ENCODE results near the gene EXOC1L. TPM values are rescaled to one million over a fixed set of nuclear protein-coding genes. Genes with fewer than 3 reads are reported as not detected.
A peak's percentile ranks its signal among the peaks of the same experiment; 100 is the strongest.

The EXOC1L gene
- total RNA-seq (not detected), polyA plus RNA-seq (not detected)

GRCh38 chr4:55819634-55820033 lies at the start of gene EXOC1L:
TSS of gene EXOC1L (plus strand) at chr4:55819790. CDS start at chr4:55820027, 237 bp downstream.
- intact Hi-C loops (cut with DNase I): no loop called here
- FAIRE-seq: no peak
- ATAC-seq: peak in 1 of 4 donors; percentile 29
- Histone ChIP-seq H3K27ac (no peak within 1 kb of the TSS), H3K9me3 (no peaks in the 10 kb centered on the region), H3K36me3 (no peaks in the 10 kb centered on the region), H3K4me3 (no peak within 1 kb of the TSS), H3K27me3 (peaks cover 0 to 5% (median 2%) of the 10 kb centered on the region in 4 donors), H3K4me1 (no peaks in the 10 kb centered on the region)
- no peak for TF ChIP-seq CTCF (IDR thresholded peaks at IDR 0.05)
- DNase-seq: peak in 1 of 6 donors; percentile 54
- WGBS, 2 donors: 6% methylated on average over 13 of the region's 13 CpGs

- FAIRE-seq: no peak
- 41 to 52% methylated on average over 3 of the region's 3 CpGs for WGBS, 2 donors
Measured at GRCh38 chr4:55770662-55771061, 48.9 kb upstream of the EXOC1L start.

GRCh38 chr4:55781341-55781740 lies 38.2 kb upstream of the EXOC1L start:
- Histone ChIP-seq H3K27me3 (no peaks in the 10 kb centered on the region), H3K4me3 (no peak overlapping the region), H3K9me3 (no peaks in the 10 kb centered on the region), H3K4me1 (no peaks in the 10 kb centered on the region), H3K27ac (no peak overlapping the region), H3K36me3 (no peaks in the 10 kb centered on the region)
- TF ChIP-seq CTCF (IDR thresholded peaks at IDR 0.05): no peak
- FAIRE-seq (no peak), DNase-seq (no peak), ATAC-seq (no peak)
- intact Hi-C loops (cut with DNase I): no loop called here
- 65 to 66% methylated on average over 2 of the region's 2 CpGs for WGBS, 2 donors

More at GRCh38 chr4:55770662-55771061, 48.9 kb upstream of the EXOC1L start:
- ATAC-seq (no peak), DNase-seq (no peak)
- Histone ChIP-seq H3K36me3 (no peaks in the 10 kb centered on the region), H3K27ac (no peak overlapping the region), H3K4me3 (no peak overlapping the region), H3K4me1 (no peaks in the 10 kb centered on the region), H3K9me3 (no peaks in the 10 kb centered on the region), H3K27me3 (no peaks in the 10 kb centered on the region)
- no peak for TF ChIP-seq CTCF (IDR thresholded peaks at IDR 0.05)
- intact Hi-C loops (cut with DNase I): no loop called here

GRCh38 chr4:55781812-55782211 lies 37.8 kb upstream of the EXOC1L start:
- TF ChIP-seq CTCF (IDR thresholded peaks at IDR 0.05): no peak
- no peaks in the 10 kb centered on the region for H3K27me3 ChIP-seq
- FAIRE-seq: no peak
- no peak overlapping the region for H3K4me3 ChIP-seq
- 47 to 56% methylated on average over 1 of the region's 1 CpG for WGBS, 2 donors
- ATAC-seq: no peak
- H3K4me1 ChIP-seq: no peaks in the 10 kb centered on the region
- H3K36me3 ChIP-seq: no peaks in the 10 kb centered on the region
- no peak overlapping the region for H3K27ac ChIP-seq
- H3K9me3 ChIP-seq: no peaks in the 10 kb centered on the region
- no peak for DNase-seq
- intact Hi-C loops (cut with DNase I): no loop called here

GRCh38 chr4:55783584-55783983 lies 36.0 kb upstream of the EXOC1L start:
- WGBS, 2 donors: 29 to 32% methylated on average over 1 of the region's 1 CpG
- no peak for TF ChIP-seq CTCF (IDR thresholded peaks at IDR 0.05)
- DNase-seq: no peak
- no peak for FAIRE-seq
- Histone ChIP-seq H3K36me3 (no peaks in the 10 kb centered on the region), H3K4me3 (no peak overlapping the region), H3K27ac (no peak overlapping the region), H3K4me1 (no peaks in the 10 kb centered on the region), H3K9me3 (no peaks in the 10 kb centered on the region), H3K27me3 (no peaks in the 10 kb centered on the region)
- ATAC-seq: no peak
- intact Hi-C loops (cut with DNase I): no loop called here

All from pancreas (tissue), 10 donors.